ENCODE measurements around the gene NEDD4.
"Not testable (repeated sequence)": the region's sequence is repeated elsewhere in the genome, so short reads cannot be mapped to it uniquely, and the experiment has no call there.

Gene NEDD4

DNA sequence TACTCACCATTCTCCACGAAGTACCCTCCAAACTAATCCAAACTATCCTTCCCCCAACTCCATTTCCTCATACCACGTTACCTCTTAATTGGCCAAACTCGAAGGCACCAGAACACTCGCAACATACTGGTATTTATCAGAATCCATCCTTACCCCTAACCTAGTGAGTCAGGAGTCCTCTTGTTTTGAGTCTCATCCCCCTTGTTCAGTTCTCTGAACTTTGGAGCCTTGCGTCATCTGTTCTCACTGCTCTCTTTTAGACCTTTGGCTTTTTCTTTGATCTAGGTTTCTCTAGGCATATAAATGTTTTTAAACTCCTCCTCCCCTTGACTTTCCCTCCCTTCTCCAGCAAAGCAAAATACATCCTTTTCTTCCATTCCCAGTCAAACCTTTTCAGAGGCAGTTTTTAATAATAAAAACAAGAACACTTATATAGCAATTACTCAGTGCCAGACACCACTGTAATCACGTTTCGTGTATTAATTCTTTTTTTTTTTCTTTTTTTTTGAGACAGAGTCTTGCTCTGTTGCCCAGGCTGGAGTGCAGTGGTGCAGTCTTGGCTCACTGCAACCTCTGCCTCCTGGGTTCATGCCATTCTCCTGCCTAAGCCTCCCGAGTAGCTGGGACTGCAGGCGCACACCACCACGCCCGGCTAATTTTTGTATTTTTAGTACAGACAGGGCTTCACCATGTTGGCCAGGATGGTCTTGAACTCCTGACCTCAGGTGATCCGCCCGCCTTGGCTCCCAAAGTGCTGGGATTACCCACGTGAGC lies 40.7 kb downstream of the NEDD4 start:
- not testable (repeated sequence) for DNase-seq

DNA sequence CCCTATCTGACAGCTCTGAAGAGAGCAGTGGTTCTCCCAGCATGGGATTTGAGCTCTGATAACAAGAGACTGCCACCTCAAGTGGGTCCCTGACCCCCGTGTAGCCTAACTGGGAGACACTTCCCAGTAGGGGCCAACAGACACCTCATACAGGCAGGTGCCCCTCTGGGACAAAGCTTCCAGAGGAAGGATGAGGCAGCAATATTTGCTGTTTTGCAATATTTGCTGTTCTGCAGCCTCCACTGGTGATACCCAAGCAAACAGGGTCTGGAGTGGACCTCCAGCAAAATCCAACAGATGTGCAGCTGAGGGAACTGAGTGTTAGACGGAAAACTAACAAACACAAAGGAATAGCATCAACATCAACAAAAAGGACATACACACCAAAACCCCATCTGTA lies 48.8 kb downstream of the NEDD4 start:
- not testable (repeated sequence) for DNase-seq

DNA sequence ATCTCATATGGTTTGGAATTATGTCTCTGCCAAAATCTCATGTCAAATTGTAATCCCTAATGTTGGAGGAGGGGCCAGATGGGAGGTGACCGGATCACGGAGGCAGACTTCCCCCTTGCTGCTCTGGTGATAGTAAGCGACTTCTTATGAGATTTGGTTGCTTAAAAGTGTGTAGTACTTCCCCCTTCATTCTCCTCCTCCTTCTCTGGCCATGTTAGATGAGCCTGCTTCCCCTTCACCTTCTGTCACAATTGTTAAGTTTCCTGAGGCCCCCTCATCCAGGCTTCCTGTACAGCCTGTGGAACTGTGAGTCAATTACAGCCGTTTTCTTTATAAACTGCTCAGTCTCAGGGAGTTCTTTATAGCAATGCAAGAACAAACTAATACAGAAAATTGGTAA lies 51.1 kb downstream of the NEDD4 start:
- DNase-seq: no peak

DNA sequence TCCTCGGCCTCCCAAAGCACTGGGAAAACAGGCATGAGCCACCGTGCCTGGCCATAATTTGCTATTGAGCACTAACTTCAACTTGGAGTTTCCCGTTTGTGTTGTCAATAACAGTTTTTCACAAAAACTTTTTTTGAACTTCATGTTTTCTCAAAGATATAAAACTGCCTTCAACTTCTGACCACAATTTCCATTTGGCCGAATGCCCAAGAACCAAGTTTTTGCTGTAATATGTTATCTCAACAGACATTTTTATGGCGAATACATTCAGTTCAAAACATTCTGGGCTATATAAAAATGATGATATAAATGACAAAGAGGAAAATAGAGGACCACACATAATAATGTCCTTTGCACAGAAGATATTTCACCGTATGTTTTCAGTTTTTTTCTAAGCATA lies 56.4 kb downstream of the NEDD4 start:
- no peak for DNase-seq

DNA sequence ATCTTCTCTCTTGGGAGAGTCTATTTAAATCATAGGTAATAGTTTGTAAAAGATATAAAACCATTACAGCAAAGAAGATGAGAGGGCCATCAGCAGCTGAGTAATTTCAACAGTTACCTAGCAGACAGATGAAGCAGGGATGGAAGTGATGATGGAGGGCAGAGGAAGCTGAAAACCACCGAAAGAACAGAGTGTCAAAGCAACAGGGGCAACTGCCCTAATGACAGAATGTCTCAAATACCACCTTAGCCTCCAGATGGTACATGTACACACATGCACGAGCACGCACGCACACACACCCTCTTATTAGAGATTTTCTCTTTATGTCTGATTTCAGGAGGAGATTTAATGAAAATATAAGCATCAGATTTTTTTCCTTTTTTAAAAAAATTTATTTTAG lies 64.5 kb downstream of the NEDD4 start:
- DNase-seq: no peak

DNA sequence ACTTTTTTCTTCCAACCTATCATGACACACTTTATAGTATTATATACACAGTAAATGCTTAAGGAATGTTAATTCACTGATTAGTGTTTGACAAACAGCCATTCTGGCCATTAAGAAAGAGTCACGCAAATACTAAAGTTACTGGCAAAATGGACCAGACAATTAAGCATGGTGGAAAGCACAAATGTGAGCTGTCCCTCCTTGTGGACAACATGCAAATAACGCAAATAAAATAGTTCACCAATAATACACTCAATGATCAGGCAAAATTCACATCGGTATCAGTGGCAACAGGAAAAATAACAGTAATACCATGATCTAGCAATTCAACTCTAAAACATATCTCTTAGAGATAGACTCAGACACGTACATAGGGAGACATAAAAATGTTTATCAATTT lies 71.7 kb downstream of the NEDD4 start:
- DNase-seq: no peak

DNA sequence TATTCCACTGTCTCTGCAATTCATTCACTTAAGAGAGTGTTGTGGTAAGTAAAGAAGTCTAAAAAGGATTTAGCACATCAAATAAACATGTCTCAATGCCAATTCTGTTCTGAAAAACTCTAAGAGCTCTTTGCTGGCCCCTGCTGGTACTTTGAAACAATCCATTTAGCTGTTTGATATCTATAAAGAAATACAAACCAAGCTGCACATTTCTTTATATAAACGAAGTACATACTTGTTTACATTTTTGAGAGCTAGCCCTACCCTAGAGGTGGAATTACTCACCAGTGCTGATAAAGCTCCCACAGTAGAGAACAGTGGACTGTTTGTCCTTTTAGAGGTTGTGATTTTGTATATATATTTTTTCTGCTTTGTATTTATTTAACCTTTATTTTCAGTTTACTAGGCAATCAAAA lies 75.5 kb downstream of the NEDD4 start:
- no peak for DNase-seq

DNA sequence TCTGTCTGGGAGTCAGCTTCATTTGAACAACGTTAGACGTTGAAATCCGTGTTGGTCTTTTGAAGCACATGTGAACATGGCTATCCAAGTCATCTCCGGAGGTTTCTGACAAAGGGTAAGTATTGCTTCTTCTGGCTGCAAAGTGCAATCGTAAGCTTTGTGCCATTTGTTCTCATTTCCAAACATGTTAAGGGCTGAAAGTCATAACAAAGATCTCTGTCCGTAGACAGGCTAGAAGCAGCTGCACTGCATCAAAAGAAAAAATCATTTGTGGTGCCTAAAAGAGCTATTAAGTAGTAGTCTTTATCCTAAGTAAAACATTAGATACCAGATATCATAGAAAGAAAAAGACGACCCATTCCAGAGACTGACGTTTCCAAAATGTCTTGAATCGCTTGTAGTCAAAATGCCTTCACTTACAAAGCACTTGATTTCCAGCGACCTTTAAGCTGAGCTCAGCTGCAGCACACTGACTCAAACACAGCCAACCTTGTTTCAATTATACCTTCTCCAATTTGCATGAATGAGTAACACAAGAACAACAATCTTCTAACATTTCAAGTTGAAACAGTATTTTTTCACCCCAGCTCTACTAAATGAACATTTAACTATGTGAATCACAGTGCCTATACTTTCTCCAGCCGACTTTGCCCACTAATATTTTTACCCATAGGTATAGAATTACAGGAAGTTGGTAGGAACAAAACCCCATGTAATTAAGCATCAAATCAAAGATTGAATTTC lies 76.6 kb downstream of the NEDD4 start:
- DNase-seq: no peak

DNA sequence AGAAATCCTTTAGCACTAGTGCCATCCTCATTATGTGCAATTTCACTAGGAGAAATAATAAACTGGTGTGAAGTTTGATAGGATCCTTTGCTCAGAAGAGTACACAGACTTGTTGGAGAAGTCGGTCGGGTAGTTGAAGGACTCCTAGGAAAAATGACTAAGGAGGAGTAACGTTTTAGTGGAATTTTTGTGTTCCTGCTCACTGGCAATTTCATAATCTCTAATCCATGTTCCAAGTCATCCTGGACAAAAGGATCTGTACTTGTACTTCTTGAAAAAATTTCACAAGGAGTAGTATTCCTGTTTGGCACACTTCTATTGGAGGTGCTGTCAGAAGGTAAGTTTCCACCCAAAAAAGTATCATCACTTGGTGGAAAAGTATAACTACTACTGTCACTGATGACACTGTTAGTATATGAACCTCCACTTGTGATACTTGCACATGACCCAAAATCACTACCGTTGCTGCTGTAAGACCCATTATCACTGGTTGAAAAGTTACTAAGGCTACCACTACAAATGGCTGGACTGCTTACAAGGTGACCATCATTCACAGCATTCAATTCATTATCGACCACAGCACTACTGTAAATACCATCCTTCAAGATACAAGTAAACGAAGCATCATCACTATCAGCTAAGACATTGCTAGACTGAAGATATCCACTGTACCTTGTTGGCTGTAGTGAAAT lies 77.4 kb downstream of the NEDD4 start:
- DNase-seq: no peak

DNA sequence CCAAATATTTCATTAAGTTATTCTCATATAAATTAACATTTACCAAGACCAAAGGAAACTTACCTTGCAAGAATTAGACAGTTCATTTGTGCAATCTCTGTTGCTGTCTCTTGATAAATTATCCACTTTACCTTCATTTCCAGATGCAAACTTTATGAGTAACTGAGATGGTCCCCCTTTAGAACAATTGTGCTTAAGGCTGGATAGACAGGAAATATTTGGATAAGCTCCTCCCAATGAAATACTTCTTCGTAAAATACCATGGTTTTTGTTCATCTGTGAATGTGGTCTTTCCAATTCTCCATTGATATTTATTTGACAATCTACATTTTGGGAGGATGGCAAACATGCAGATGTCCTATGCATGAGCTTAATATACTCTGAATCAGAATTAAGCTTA lies 78.2 kb downstream of the NEDD4 start:
- no peak for DNase-seq

DNA sequence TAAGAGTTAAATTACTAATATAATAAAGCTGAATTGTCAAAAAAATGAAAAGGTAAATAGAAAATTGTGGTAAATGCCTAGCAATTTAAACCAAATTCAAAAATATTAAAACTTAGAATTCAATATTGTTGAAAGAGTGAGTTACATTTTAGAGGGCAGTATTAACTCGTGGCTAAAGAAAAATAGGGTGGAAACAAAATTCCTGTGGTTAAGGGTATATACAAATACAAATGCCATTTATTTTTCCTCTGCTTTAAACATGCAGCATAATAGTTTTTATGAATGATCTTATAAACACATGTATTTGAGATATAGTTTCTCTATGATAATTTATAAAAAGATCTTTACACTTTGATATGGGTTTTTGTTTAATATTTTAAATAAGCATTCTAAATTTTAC lies 79.0 kb downstream of the NEDD4 start:
- no peak for DNase-seq

DNA sequence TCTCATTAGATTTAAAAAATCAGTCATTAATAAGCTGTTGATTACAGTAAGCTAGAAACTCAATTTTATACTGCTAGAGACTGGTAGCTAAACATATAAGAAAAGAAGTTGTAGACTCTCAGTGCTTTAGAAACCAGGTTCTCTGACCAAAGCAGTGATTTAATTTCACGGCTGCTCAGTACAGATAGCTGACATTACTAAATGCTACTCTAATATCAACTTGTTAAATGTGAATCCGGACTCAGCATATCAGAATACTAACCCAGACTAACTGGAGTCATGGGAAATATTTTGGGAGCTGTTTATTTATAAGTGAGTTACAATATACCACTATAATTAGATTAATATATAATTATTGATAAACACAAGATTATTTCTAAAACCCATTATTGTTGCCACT lies 80.4 kb downstream of the NEDD4 start:
- no peak for DNase-seq

DNA sequence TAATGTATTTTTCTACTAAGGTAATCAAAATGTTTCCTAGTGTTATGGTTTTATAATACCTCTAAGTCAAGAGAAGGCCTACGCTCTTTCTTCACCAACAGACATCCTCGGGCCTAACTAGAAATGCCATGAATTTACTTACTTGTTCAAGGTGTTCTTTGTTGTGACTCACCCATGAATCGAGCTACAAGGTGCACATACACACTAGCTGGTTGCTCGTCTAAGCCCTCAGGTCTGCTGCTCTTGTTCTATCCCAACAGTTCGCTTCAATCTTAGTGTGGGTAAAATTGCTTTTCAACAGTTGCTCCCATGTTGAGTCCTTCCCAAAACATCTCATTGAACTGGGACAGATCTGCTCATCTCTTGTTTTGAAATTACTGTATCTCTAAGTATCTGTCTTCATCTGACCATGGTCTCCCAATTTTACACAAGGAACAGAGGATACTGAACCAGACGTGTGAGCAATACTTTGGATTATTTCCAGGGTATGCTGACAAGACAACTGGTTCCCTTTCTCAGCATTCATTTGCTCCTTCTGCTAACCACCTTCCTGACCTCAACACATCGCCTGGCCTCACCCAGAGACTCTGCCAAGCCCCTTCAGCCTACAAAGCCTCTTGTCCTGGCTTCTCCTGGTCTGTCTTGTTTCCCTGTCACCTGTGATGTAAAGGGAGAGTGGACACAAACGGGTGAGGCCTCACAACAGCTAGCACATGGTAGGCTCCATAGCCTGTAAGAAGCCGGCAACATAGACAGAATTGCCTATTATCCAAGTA lies 84.2 kb downstream of the NEDD4 start:
- DNase-seq: no peak

DNA sequence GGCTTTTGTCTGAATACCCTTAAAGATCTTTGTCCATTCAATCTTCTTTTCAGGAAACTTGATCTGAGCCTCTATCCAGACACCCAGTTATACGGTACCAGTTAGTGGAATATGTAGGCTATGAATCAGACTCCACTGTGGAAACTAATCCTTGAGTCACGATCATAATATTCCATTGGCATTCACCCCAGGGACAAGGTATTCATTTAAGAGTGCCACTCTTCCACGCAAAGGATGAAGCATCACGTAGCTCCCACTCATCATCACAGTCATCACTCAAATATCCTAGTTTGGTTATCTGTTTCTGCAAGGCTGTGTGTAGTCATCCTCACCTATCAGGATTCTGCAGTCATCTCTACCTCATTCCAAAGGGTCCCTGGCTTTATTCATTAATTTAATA lies 85.6 kb downstream of the NEDD4 start:
- DNase-seq: no peak

DNA sequence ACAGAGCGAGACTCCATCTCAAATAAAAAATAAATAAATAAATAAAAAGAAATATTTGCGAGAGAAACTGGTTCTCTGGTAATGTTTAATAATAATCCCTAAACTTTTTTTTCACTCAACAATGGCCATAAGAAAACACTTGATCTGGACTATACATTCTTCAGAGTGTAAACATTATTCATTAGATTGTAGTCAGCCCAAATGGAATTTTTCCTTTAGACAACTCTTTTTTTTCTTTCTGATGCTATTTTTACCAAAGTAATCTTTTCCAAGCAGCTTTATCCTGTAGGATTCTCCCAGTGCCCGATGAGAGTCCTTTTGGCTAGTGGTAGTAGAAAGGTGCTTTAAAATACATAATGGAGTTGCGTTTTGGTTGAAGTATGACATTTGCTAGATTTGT lies 90.4 kb downstream of the NEDD4 start:
- no peak for DNase-seq

DNA sequence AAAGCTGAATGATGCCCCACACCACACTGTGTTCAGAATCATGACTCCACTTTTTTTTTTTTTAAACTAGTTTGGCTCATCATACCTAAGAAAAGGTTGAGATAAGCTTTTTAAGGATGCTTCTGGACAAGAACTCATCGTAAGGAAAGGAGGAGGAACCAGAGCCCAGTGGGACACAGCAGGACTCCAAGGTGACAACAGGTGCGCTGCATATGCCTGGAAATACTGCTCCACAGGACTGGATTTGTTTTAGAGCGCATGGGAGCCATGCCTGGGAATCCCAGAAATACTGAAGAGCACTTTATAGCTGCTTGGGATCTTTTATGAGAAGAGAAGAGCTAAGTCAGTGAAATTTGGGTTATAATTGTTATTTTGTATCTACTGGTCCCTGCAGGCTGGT lies 93.4 kb downstream of the NEDD4 start:
- DNase-seq: no peak

DNA sequence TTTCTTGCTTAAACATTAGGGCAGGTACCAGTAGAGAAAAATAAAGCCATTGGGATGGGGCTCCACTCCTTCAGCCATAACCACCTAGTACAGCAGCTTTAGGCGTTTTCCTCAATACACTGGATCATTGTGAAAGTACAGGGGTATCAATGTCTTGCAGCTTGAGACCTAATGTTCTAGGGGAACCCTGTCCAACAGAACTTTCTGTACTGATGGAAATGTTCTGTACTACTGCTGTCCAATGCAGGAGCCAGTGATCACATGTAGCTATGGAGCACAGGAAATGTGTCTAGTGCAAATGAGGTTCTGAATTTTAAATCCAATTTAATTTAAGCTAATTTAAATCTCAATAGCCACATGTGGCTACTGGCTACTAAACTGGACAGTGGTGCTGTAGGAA lies 93.9 kb downstream of the NEDD4 start:
- no peak for DNase-seq

DNA sequence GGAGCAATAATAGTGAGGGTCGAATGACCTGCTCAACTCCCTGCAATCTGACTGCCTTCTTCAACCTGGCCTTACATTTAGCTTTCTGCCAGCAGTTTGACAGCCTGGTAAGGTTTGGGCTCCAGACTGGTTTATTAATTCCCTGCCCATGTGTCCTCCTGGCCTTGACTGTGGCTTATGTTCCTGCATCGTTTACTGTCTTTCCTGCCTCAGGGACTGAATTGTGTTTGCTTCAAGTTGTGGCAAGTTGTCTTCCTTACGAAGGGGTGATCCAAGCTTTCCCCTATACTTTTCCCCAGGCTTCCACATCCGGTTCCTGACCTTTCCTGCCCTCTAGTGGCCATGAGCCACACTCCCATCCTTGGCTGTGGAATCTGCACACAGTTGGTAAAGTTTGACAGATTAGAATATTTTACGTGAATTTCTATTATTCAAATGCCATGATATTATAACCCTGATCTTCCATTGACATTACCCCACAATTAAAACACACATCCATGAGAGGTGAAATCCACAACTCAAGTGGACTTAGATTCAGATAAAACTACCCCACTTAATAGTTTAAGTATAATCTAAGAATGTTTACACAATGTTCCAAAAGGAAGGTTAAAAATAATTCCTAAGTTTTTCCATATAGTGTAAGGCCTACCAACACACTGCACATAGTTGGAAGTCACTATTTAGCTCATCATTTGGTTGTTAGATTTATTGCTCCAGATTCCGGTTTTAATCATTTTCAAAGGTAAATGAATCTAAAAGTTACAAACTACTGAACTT lies 95.7 kb downstream of the NEDD4 start:
- no peak for DNase-seq

DNA sequence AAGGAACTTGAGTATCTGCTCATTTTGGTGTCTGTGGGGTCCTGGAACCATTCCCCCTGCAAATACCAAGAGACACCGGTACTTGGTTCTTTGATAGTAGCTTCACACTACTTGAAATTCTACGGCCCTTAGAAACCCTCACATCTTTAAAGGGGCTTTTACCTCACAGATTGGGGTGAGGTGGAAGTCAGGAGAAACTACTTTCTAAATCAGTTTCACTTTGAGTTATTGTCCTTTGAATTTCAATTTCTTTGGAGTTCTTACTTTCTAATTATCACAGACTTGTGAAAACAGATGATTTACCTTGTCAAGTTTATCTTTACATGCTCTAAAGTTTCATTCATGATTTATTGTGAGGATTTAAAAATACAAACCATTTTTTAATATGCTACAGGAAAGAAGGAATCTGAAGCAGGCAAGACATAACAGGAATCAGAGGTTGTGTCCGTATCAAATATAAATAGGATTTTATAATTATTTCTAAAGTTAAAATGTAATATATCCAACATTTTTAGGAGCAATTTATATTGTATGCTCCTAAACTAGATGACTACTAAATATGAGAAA lies 98.9 kb downstream of the NEDD4 start:
- DNase-seq: no peak

DNA sequence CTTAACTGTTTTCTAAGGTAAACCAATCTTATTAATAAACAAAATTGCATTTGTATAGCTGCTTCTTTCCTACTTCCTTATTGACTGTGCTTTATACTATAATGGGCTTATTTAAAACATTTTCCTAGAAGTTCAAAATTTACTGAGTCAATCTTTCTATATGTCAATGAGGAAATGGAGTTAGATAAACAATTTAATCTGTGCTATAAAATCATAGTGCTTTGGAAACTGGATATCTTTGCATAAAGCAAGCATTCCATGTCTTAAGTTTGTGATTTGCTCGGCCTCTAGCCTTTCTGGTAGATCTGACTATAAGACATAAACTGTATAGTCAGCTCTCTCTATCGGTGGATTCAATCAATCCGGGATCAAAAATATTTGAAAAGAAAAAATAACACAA lies 99.6 kb downstream of the NEDD4 start:
- DNase-seq: no peak

DNA sequence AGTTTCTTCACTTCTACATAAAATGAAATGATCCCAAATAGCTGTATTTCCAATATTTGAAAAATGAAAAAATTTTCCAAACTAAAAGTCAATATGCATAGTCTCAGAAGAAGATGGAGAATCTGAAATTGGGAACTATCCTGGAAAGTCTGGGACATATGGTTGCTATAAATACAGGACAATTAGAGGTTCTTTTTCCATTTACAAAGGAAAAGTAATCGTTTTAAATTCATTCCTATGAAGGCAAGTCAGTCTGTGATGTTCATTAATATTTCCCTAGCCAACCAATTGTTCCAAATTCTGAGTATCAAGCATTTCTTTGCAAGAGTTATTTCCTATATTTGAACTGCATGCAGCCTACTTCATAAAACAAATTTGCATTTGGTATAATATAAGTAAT lies 102.2 kb downstream of the NEDD4 start:
- DNase-seq: no peak

DNA sequence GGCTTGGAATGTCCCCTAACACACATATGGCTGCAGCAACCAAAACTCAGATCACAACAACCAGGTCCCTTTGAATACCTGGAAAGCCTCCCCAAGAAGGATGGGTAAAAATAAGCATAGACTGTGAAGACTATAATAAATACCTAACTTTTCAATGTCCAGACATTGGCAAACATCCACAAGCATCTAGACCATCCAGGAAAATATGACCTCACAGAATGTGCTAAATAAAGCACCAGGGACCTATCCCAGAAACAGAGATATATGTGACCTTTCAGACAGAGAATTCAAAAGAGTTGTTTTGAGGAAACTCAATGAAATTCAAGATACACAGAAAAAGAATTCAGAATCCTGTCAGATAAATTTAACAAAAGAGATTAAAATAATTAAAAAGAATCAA lies 109.2 kb downstream of the NEDD4 start:
- no peak for DNase-seq
